Endothelial cell of umbilical vein (primary cell): ENCODE results near the gene DENND1A. TPM values are rescaled to one million over a fixed set of nuclear protein-coding genes. Genes with fewer than 3 reads are reported as not detected.

Experiments used
- BruUV-seq: library from RNA; stranded (reverse); fragments of 400-500 nt; replicated peaks from 2 replicates; lab custom pipeline; 2021; lab: Mats Ljungman, UMichigan
- CTCF ChIA-PET: fragments of 300-600, 350-600 bp; sonication (Branson Sonifier 250); formaldehyde crosslinking; loops from one replicate; lab custom pipeline; 2021; ENCODE audit warnings: antibody characterized with exemption, inconsistent platforms; lab: Charles Lee
- POLR2A ChIA-PET: fragments of 300-600, 350-600 bp; sonication (Branson Sonifier 250); formaldehyde crosslinking; loops from one replicate; lab custom pipeline; 2021; ENCODE audit warnings: antibody characterized with exemption, inconsistent platforms; lab: Charles Lee
- DNase-seq: peaks from one replicate; pipeline ENCODE4 v3.0.0-alpha.2; 2011; ENCODE audit warnings: low read depth, low spot score
- FAIRE-seq: peaks from 2 replicates; lab custom pipeline; 2011; peaks lifted over from hg19 to GRCh38; lab: Jason Lieb, UNC
- H2AFZ ChIP-seq: 2 replicates; pipeline ENCODE4 v1.6.0; 2012; ENCODE audit warnings: low read depth, low read length, control low read depth, inconsistent platforms
- H3K27ac ChIP-seq: 2 replicates; pipeline ENCODE4 v1.5.1; 2011; ENCODE audit warnings: low read depth, mild to moderate bottlenecking, control low read depth, low read length, moderate library complexity; ENCODE audit not compliant: insufficient read depth
- H3K27me3 ChIP-seq, 2 experiments: 2 replicates each; pipeline versions ENCODE4 v1.6.0 to v1.6.1; 2011; ENCODE audit warnings: low read length in 2 of 2, mixed read lengths in 1 of 2; ENCODE audit not compliant: control insufficient read depth in 2 of 2, insufficient read depth in 2 of 2
- H3K36me3 ChIP-seq, 2 experiments: 2 replicates in 1 of 2; 3 replicates in 1 of 2; pipeline ENCODE4 v1.5.1; 2011; ENCODE audit warnings: low read length in 2 of 2, mild to moderate bottlenecking in 1 of 2, moderate library complexity in 1 of 2; ENCODE audit not compliant: control insufficient read depth in 2 of 2, insufficient read depth in 2 of 2; ENCODE audit errors: extremely low read depth in 1 of 2
- H3K4me1 ChIP-seq: 3 replicates; pipeline ENCODE4 v1.5.1; 2011; ENCODE audit warnings: mild to moderate bottlenecking, low read length; ENCODE audit not compliant: control insufficient read depth, insufficient read depth; ENCODE audit errors: extremely low read depth
- H3K4me2 ChIP-seq: 2 replicates; pipeline ENCODE4 v1.6.1; 2011; ENCODE audit warnings: low read length, control low read depth, mixed read lengths; ENCODE audit not compliant: insufficient read depth
- H3K4me3 ChIP-seq, 3 experiments: fragments of 200-600 bp in 1 of 3; sonication (generic), shearing (Covaris generic) in 1 of 3; replicated peaks in 1 of 3; 2 replicates each; pipeline ENCODE4 v1.5.1; 2011 to 2016; ENCODE audit warnings: control low read depth in 3 of 3, low read length in 3 of 3, mild to moderate bottlenecking in 2 of 3, inconsistent platforms in 1 of 3, low read depth in 1 of 3, moderate library complexity in 1 of 3; ENCODE audit not compliant: insufficient read depth in 1 of 3
- H3K79me2 ChIP-seq: 2 replicates; pipeline ENCODE4 v1.6.0; 2012; ENCODE audit warnings: low read length, inconsistent platforms; ENCODE audit not compliant: control insufficient read depth, insufficient read depth
- H3K9ac ChIP-seq: replicated peaks from 2 replicates; pipeline ENCODE3; 2011; ENCODE audit warnings: low read length, control low read depth; ENCODE audit not compliant: insufficient read depth; ENCODE audit errors: extremely low read depth
- H3K9me1 ChIP-seq: replicated peaks from 3 replicates; pipeline ENCODE4 v1.6.0; 2011; ENCODE audit warnings: mild to moderate bottlenecking, low read length; ENCODE audit not compliant: control insufficient read depth, insufficient read depth; ENCODE audit errors: extremely low read depth
- H3K9me3 ChIP-seq: replicated peaks from 2 replicates; pipeline ENCODE4 v1.5.1; 2012; ENCODE audit warnings: low read length, inconsistent platforms; ENCODE audit not compliant: control insufficient read depth, insufficient read depth
- H4K20me1 ChIP-seq: replicated peaks from 2 replicates; pipeline ENCODE3; 2011; ENCODE audit warnings: mild to moderate bottlenecking, low read length; ENCODE audit not compliant: control insufficient read depth, insufficient read depth; ENCODE audit errors: extremely low read depth
- CTCF ChIP-seq, 2 donors: IDR thresholded peaks; 1 replicate in 1 of 2; 2 replicates in 1 of 2; pipeline ENCODE4 v1.5.1; 2011; ENCODE audit warnings: low read length in 2 of 2, mild to moderate bottlenecking in 2 of 2, moderate library complexity in 2 of 2, control low read depth in 1 of 2, inconsistent platforms in 1 of 2, low read depth in 1 of 2; ENCODE audit not compliant: insufficient read depth in 1 of 2; ENCODE audit errors: extremely low read depth in 1 of 2
- EZH2 ChIP-seq: IDR thresholded peaks from 2 replicates; pipeline ENCODE4 v1.6.1; 2012; ENCODE audit warnings: borderline replicate concordance, low read depth, mild to moderate bottlenecking, moderate library complexity, low read length, inconsistent platforms; ENCODE audit not compliant: severe bottlenecking
- FOS ChIP-seq: IDR thresholded peaks from 2 replicates; pipeline ENCODE4 v1.6.1; 2011; ENCODE audit warnings: mild to moderate bottlenecking, low read length, moderate library complexity, borderline replicate concordance; ENCODE audit not compliant: insufficient read depth
- GATA2 ChIP-seq: IDR thresholded peaks from 2 replicates; pipeline ENCODE4 v1.7.0; 2011; ENCODE audit warnings: low read depth, mild to moderate bottlenecking, moderate library complexity, mixed read lengths, low read length; ENCODE audit not compliant: insufficient read length, insufficient read depth
- JUN ChIP-seq: IDR thresholded peaks from 2 replicates; pipeline ENCODE4 v1.6.1; 2011; ENCODE audit warnings: borderline replicate concordance, low read depth; ENCODE audit not compliant: insufficient read length, insufficient read depth
- MAX ChIP-seq: IDR thresholded peaks from 2 replicates; pipeline ENCODE4 v1.6.1; 2011; ENCODE audit not compliant: insufficient read depth, insufficient read length
- MYC ChIP-seq: IDR thresholded peaks from one replicate; pipeline ENCODE4 v1.6.1; 2011; ENCODE audit warnings: mild to moderate bottlenecking, low read depth, low read length
- POLR2A ChIP-seq: IDR thresholded peaks from 2 replicates; pipeline ENCODE4 v1.6.1; 2012; ENCODE audit warnings: low read depth, mild to moderate bottlenecking, control low read depth, low read length
- POLR2AphosphoS5 ChIP-seq: IDR thresholded peaks from 2 replicates; pipeline ENCODE4 v1.6.1; 2012; ENCODE audit warnings: low read depth, mild to moderate bottlenecking, control low read depth, low read length, moderate library complexity; ENCODE audit not compliant: insufficient read depth
- dilution Hi-C: fragments of 300-500 bp; cut with MboI; formaldehyde crosslinking; loops from one replicate; pipeline ENCODE4 v1.15.0; 2019; ENCODE audit warnings: low sequenced_read_pairs; ENCODE audit not compliant: extremely low pct_ligation_motif_present
- intact Hi-C: fragments of 100-400 bp; cut with micrococcal nuclease; formaldehyde crosslinking; loops from one replicate; pipeline ENCODE4 v1.10.0; 2022
- polyA plus RNA-seq, 4 experiments: library from polyadenylated mRNA; depleted of rRNA in 3 of 4; stranded (reverse) in 3 of 4; unstranded in 1 of 4; fragments of >200 nt; gene quantifications; 2 replicates each; pipeline versions ENCODE4 v1.2.1 to v1.2.3, GENCODE V29; 2011 to 2012; ENCODE audit warnings: missing spikeins in 1 of 4
- total RNA-seq: library from RNA; stranded (reverse); gene quantifications from 2 replicates; pipeline ENCODE4 v1.2.3, GENCODE V29; 2021

Gene DENND1A
- total and polyA plus RNA-seq, 2 donors (not counting 3 experiments of a cell fraction or from before 2014, with no cell fraction given), result 18.5 to 24.5 TPM

DNA sequence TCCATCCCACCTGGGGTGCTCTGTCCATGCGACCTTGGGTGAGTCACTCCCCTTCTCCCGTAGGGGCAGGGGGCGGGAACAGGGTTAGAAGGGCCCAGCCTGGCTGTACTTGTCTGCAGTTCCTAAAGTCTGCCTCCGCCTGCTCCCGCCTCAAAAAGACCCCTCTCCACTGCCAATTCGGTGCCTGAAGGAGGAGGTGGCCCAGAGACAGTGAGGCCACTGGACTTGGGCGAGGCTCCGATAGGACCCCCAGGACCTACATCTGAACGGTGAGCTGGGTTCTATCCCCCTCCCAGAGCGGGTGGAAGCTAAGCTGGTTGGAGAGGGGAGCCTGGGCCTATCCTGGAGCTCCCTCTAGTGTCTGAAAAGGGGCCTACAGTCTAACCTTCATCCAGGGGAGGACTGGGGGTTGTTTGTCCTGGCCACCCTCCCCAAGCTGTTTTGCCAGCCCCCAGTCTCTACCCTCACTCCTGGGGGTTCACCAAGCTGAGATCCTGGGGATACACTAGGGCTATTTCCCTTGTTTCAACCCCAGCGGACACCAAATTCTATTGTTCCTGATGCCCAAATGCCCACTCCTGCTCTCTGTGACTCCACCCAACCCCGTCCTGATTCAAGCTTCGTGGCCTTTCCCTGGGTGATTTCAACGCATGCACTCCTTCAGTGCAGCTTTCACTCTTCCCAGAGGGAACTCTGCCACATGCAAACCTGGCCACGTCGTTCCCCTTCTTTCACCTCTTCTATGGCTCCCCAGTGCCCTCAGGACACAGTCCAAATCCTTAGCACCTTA lies 580.0 kb downstream of the DENND1A start:
- BruUV-seq, result no TSS peak
- Histone ChIP-seq H3K79me2 (no peaks in the 10 kb centered on the region), H4K20me1 (no peaks in the 10 kb centered on the region), H3K9me1 (no peaks in the 10 kb centered on the region), H3K4me1 (no peaks in the 10 kb centered on the region), H3K4me2 (no peak overlapping the region), H2AFZ (no peak overlapping the region), H3K36me3 (no peaks in the 10 kb centered on the region), H3K9me3 (no peaks in the 10 kb centered on the region), H3K27ac (no peak overlapping the region), H3K27me3 (peaks cover 0 to 2% of the 10 kb centered on the region in 2 experiments), H3K4me3 (no peak overlapping the region), H3K9ac (no peak overlapping the region)
- POLR2A ChIA-PET, result no interaction called here
- TF ChIP-seq POLR2A (no peak), CTCF (IDR thresholded peaks at IDR 0.05; ENCODE audit: extremely low read depth in 1 of 2, insufficient read depth in 1 of 2, low read depth in 1 of 2, low read length in 2 of 2) (peak; percentile 84 to 95)
- peak; percentile 63 for DNase-seq
- dilution Hi-C loops (no loop called here), intact Hi-C loops (loop anchor here (1.0 to 5.0 kb wide), 6 partner anchors 81 to 448 kb away; partner anchors contain the start of gene STRBP)
- CTCF ChIA-PET, result interaction anchor here (0.5 to 4.2 kb wide), 49 partner anchors 9 to 1251 kb away, joined by 3 to 148 read pairs (median 4); partner anchors contain the start of genes RC3H2 and ZBTB6
- peak; percentile 61 for FAIRE-seq

- Histone ChIP-seq H3K27ac (no peak overlapping the region), H3K4me1 (no peaks in the 10 kb centered on the region), H3K9me3 (no peaks in the 10 kb centered on the region), H3K4me2 (no peak overlapping the region), H3K36me3 (no peaks in the 10 kb centered on the region), H2AFZ (no peak overlapping the region), H3K27me3 (peaks cover 0 to 2% of the 10 kb centered on the region in 2 experiments), H3K9ac (no peak overlapping the region), H3K79me2 (no peaks in the 10 kb centered on the region), H3K9me1 (no peaks in the 10 kb centered on the region), H4K20me1 (no peaks in the 10 kb centered on the region), H3K4me3 (no peak overlapping the region)
- intact Hi-C loops, result loop anchor here (2.0 kb wide), 1 partner anchor 80 kb away; the partner anchor contains the start of gene STRBP
- FAIRE-seq, result no peak
- TF ChIP-seq EZH2 (no peak), GATA2 (no peak), MYC (no peak), JUN (no peak), POLR2A (no peak), CTCF (IDR thresholded peaks at IDR 0.05; ENCODE audit: extremely low read depth in 1 of 2, insufficient read depth in 1 of 2, low read depth in 1 of 2, low read length in 2 of 2) (no peak), MAX (no peak), POLR2AphosphoS5 (no peak), FOS (no peak)
- DNase-seq, result no peak
- POLR2A ChIA-PET, result no interaction called here
- dilution Hi-C loops, result no loop called here
- CTCF ChIA-PET, result interaction anchor here (0.9 to 4.2 kb wide), 14 partner anchors 9 to 1250 kb away, joined by 3 to 148 read pairs (median 8); no protein-coding TSS in a partner anchor
- BruUV-seq, result no TSS peak
These were observed 580.9 kb downstream of the DENND1A start for GRCh38 chr9:123349033-123349432.
